ENCODE measurements around the gene ADAM11. TPM values are rescaled to one million over a fixed set of nuclear protein-coding genes. Genes with fewer than 3 reads are reported as not detected.

The ADAM11 gene
- total RNA-seq, 4 donors from 2014 or later = 0.42 to 3.9 (median 1.6) TPM

GRCh38 chr17:44794851-44795413 lies 36.1 kb downstream of the ADAM11 start:
- DNase-seq (ENCODE audit: low spot score in 2 of 2) = no peak
- Histone ChIP-seq H3K36me3 (no peaks in the 10 kb centered on the region), H3K27ac (peak overlapping the region; percentile 38 to 90 (median 56)), H3K9me3 (no peaks in the 10 kb centered on the region), H3K27me3 (no peaks in the 10 kb centered on the region), H3K4me1 (peaks cover 0 to 24% (median 5%) of the 10 kb centered on the region in 4 donors), H3K4me3 (no peak overlapping the region)
- TF ChIP-seq EP300 (IDR thresholded peaks at IDR 0.05) = no peak
- TF ChIP-seq CTCF (IDR thresholded peaks at IDR 0.05) = no peak
- TF ChIP-seq POLR2A (IDR thresholded peaks at IDR 0.05) = no peak
- WGBS, 2 donors = 27 to 34% methylated on average over 10 of the region's 10 CpGs

GRCh38 chr17:44795421-44795820 lies 36.6 kb downstream of the ADAM11 start:
- no peak for TF ChIP-seq POLR2A (IDR thresholded peaks at IDR 0.05)
- no peak for TF ChIP-seq EP300 (IDR thresholded peaks at IDR 0.05)
- TF ChIP-seq CTCF (IDR thresholded peaks at IDR 0.05) = no peak
- Histone ChIP-seq H3K27ac (peak overlapping the region in 3 of 4 donors; percentile 38 to 90 (median 58)), H3K9me3 (no peaks in the 10 kb centered on the region), H3K36me3 (no peaks in the 10 kb centered on the region), H3K4me3 (no peak overlapping the region), H3K27me3 (no peaks in the 10 kb centered on the region), H3K4me1 (peaks cover 0 to 24% (median 5%) of the 10 kb centered on the region in 4 donors)
- 42 to 44% methylated on average over 9 of the region's 9 CpGs for WGBS, 2 donors
- no peak for DNase-seq (ENCODE audit: low spot score in 2 of 2)

GRCh38 chr17:44795928-44796327 lies 37.1 kb downstream of the ADAM11 start:
- no peaks in the 10 kb centered on the region for H3K9me3 ChIP-seq
- no peaks in the 10 kb centered on the region for H3K36me3 ChIP-seq
- peaks cover 0 to 24% (median 5%) of the 10 kb centered on the region in 4 donors for H3K4me1 ChIP-seq
- peak overlapping the region in 3 of 4 donors; percentile 8 to 90 (median 58) for H3K27ac ChIP-seq
- no peaks in the 10 kb centered on the region for H3K27me3 ChIP-seq
- 52 to 62% methylated on average over 6 to 10 of the region's 10 CpGs for whole genome bisulfite sequencing, 2 donors
- no peak for DNase-seq (ENCODE audit: low spot score in 2 of 2)
- no peak overlapping the region for H3K4me3 ChIP-seq
- TF ChIP-seq CTCF (IDR thresholded peaks at IDR 0.05) (no peak), EP300 (IDR thresholded peaks at IDR 0.05) (no peak), POLR2A (IDR thresholded peaks at IDR 0.05) (no peak)

GRCh38 chr17:44796731-44797130 lies 37.9 kb downstream of the ADAM11 start:
- Histone ChIP-seq H3K27ac (peak overlapping the region in 1 of 4 donors; percentile 48), H3K4me1 (peaks cover 0 to 24% (median 5%) of the 10 kb centered on the region in 4 donors), H3K9me3 (no peaks in the 10 kb centered on the region), H3K4me3 (no peak overlapping the region), H3K27me3 (no peaks in the 10 kb centered on the region), H3K36me3 (no peaks in the 10 kb centered on the region)
- 91 to 95% methylated on average over 9 of the region's 9 CpGs for WGBS, 2 donors
- TF ChIP-seq POLR2A (IDR thresholded peaks at IDR 0.05) = no peak
- no peak for TF ChIP-seq CTCF (IDR thresholded peaks at IDR 0.05)
- DNase-seq (ENCODE audit: low spot score in 2 of 2) = no peak

GRCh38 chr17:44797802-44798201 lies 39.0 kb downstream of the ADAM11 start:
- peak overlapping the region in 2 of 4 donors; percentile 26 to 50 for H3K27ac ChIP-seq
- WGBS, 2 donors = 49 to 68% methylated on average over 11 of the region's 11 CpGs
- no peaks in the 10 kb centered on the region for H3K9me3 ChIP-seq
- TF ChIP-seq POLR2A (IDR thresholded peaks at IDR 0.05) (no peak), EP300 (IDR thresholded peaks at IDR 0.05) (no peak), CTCF (IDR thresholded peaks at IDR 0.05) (no peak)
- DNase-seq (ENCODE audit: low spot score in 2 of 2) = no peak
- H3K4me3 ChIP-seq = no peak overlapping the region
- H3K36me3 ChIP-seq = no peaks in the 10 kb centered on the region
- peaks cover 0 to 27% (median 5%) of the 10 kb centered on the region in 4 donors for H3K4me1 ChIP-seq
- no peaks in the 10 kb centered on the region for H3K27me3 ChIP-seq

Data from tibial nerve (tissue), 4 donors.